ENCODE measurements around the gene MYO18A.
"Not testable (repeated sequence)": the region's sequence is repeated elsewhere in the genome, so short reads cannot be mapped to it uniquely, and the experiment has no call there.

MYO18A gene

GRCh38 chr17:29151567-29151966 lies 28.6 kb downstream of the MYO18A start:
- Mint-ChIP-seq H3K27ac (peak overlapping the region; percentile 80), H3K4me3 (no peak overlapping the region), H3K36me3 (peaks cover 7 to 8% of the 10 kb centered on the region in 2 donors), H3K4me1 (peaks cover 58 to 89% of the 10 kb centered on the region in 2 donors), H3K27me3 (no peaks in the 10 kb centered on the region), H3K9me3 (no peaks in the 10 kb centered on the region)
- no peak for DNase-seq
- ATAC-seq (replicated peaks), result no peak

- H3K4me3 Mint-ChIP-seq, result peak overlapping the region in 1 of 2 donors; percentile 84
- H3K27ac Mint-ChIP-seq, result peak overlapping the region; percentile 98
- DNase-seq (no peak), ATAC-seq (replicated peaks) (peak; percentile 13 to 30)
- H3K9me3 Mint-ChIP-seq, result no peaks in the 10 kb centered on the region
- no peaks in the 10 kb centered on the region for H3K27me3 Mint-ChIP-seq
- peaks cover 58 to 88% of the 10 kb centered on the region in 2 donors for H3K4me1 Mint-ChIP-seq
- peaks cover 8 to 16% of the 10 kb centered on the region in 2 donors for H3K36me3 Mint-ChIP-seq
Observed at GRCh38 chr17:29150161-29150560, 30.0 kb downstream of the MYO18A start.

- peak overlapping the region; percentile 98 for H3K27ac Mint-ChIP-seq
Observed at GRCh38 chr17:29149431-29150064, 30.6 kb downstream of the MYO18A start.

GRCh38 chr17:29148790-29149430 lies 31.3 kb downstream of the MYO18A start:
- Mint-ChIP-seq H3K4me3 (peak overlapping the region; percentile 84 to 86), H3K4me1 (peaks cover 54 to 84% of the 10 kb centered on the region in 2 donors), H3K27me3 (no peaks in the 10 kb centered on the region), H3K9me3 (no peaks in the 10 kb centered on the region), H3K36me3 (peaks cover 6 to 18% of the 10 kb centered on the region in 2 donors), H3K27ac (peak overlapping the region; percentile 98)
- peak; percentile 82 to 85 for ATAC-seq (replicated peaks)
- peak; percentile 93 for DNase-seq

More at GRCh38 chr17:29149431-29150064, 30.6 kb downstream of the MYO18A start:
- Mint-ChIP-seq H3K36me3 (peaks cover 6 to 16% of the 10 kb centered on the region in 2 donors), H3K9me3 (no peaks in the 10 kb centered on the region), H3K4me3 (peak overlapping the region; percentile 84 to 86), H3K27me3 (no peaks in the 10 kb centered on the region), H3K4me1 (peaks cover 54 to 85% of the 10 kb centered on the region in 2 donors)
- ATAC-seq (replicated peaks) (peak; percentile 55 to 65), DNase-seq (peak; percentile 75)

- Mint-ChIP-seq H3K4me3 (peak overlapping the region; percentile 77 to 84), H3K27me3 (no peaks in the 10 kb centered on the region), H3K9me3 (no peaks in the 10 kb centered on the region), H3K4me1 (peaks cover 54 to 84% of the 10 kb centered on the region in 2 donors), H3K36me3 (peaks cover 1 to 22% of the 10 kb centered on the region in 2 donors), H3K27ac (peak overlapping the region; percentile 91)
- DNase-seq (no peak), ATAC-seq (replicated peaks) (no peak)
Observed at GRCh38 chr17:29148257-29148789, 31.9 kb downstream of the MYO18A start.

- Mint-ChIP-seq H3K9me3 (no peaks in the 10 kb centered on the region), H3K27me3 (no peaks in the 10 kb centered on the region), H3K4me3 (peak overlapping the region; percentile 1 to 21), H3K27ac (no peak overlapping the region), H3K4me1 (peaks cover 54 to 83% of the 10 kb centered on the region in 2 donors), H3K36me3 (peaks cover 1 to 22% of the 10 kb centered on the region in 2 donors)
- ATAC-seq (replicated peaks), result no peak
- DNase-seq, result no peak
Observed at GRCh38 chr17:29147682-29148081, 32.5 kb downstream of the MYO18A start.

GRCh38 chr17:29147228-29147627 lies 33.0 kb downstream of the MYO18A start:
- H3K4me1 Mint-ChIP-seq, result peaks cover 57 to 81% of the 10 kb centered on the region in 2 donors
- not testable (repeated sequence) for H3K4me3 Mint-ChIP-seq; DNase-seq; ATAC-seq (replicated peaks); H3K27me3 Mint-ChIP-seq; H3K9me3 Mint-ChIP-seq
- peak overlapping the region; percentile 11 for H3K27ac Mint-ChIP-seq
- peaks cover 1 to 22% of the 10 kb centered on the region in 2 donors for H3K36me3 Mint-ChIP-seq

GRCh38 chr17:29146369-29146972 lies 33.7 kb downstream of the MYO18A start:
- H3K27me3 Mint-ChIP-seq, result no peaks in the 10 kb centered on the region
- H3K4me1 Mint-ChIP-seq, result peaks cover 55 to 76% of the 10 kb centered on the region in 2 donors
- ATAC-seq (replicated peaks), result no peak
- H3K36me3 Mint-ChIP-seq, result peaks cover 1 to 19% of the 10 kb centered on the region in 2 donors
- no peak for DNase-seq
- H3K4me3 Mint-ChIP-seq, result no peak overlapping the region
- H3K27ac Mint-ChIP-seq, result peak overlapping the region; percentile 14
- no peaks in the 10 kb centered on the region for H3K9me3 Mint-ChIP-seq

GRCh38 chr17:29145289-29146073 lies 34.7 kb downstream of the MYO18A start:
- Mint-ChIP-seq H3K9me3 (no peaks in the 10 kb centered on the region), H3K36me3 (peaks cover 1 to 19% of the 10 kb centered on the region in 2 donors), H3K4me1 (peaks cover 58 to 76% of the 10 kb centered on the region in 2 donors), H3K4me3 (peak overlapping the region in 1 of 2 donors; percentile 18), H3K27ac (peak overlapping the region; percentile 77), H3K27me3 (no peaks in the 10 kb centered on the region)
- DNase-seq (peak; percentile 62), ATAC-seq (replicated peaks) (peak; percentile 38 to 42)

GRCh38 chr17:29143894-29144293 lies 36.3 kb downstream of the MYO18A start:
- H3K4me3 Mint-ChIP-seq, result no peak overlapping the region
- no peaks in the 10 kb centered on the region for H3K9me3 Mint-ChIP-seq
- H3K27me3 Mint-ChIP-seq, result no peaks in the 10 kb centered on the region
- ATAC-seq (replicated peaks) (no peak), DNase-seq (no peak)
- H3K36me3 Mint-ChIP-seq, result peaks cover 1 to 19% of the 10 kb centered on the region in 2 donors
- no peak overlapping the region for H3K27ac Mint-ChIP-seq
- peaks cover 53 to 76% of the 10 kb centered on the region in 2 donors for H3K4me1 Mint-ChIP-seq

- ATAC-seq (replicated peaks), result no peak
- peak overlapping the region; percentile 90 for H3K4me3 Mint-ChIP-seq
- peaks cover 59 to 77% of the 10 kb centered on the region in 2 donors for H3K4me1 Mint-ChIP-seq
- no peak for DNase-seq
- H3K9me3 Mint-ChIP-seq, result no peaks in the 10 kb centered on the region
- no peaks in the 10 kb centered on the region for H3K27me3 Mint-ChIP-seq
- peak overlapping the region; percentile 96 for H3K27ac Mint-ChIP-seq
- peaks cover 1 to 17% of the 10 kb centered on the region in 2 donors for H3K36me3 Mint-ChIP-seq
Observed at GRCh38 chr17:29141514-29141876, 38.7 kb downstream of the MYO18A start.

GRCh38 chr17:29140631-29141513 lies 39.3 kb downstream of the MYO18A start:
- ATAC-seq (replicated peaks) (peak; percentile 28 to 32), DNase-seq (no peak)
- H3K4me3 Mint-ChIP-seq, result peak overlapping the region; percentile 90
- H3K27me3 Mint-ChIP-seq, result no peaks in the 10 kb centered on the region
- H3K36me3 Mint-ChIP-seq, result peaks cover 1 to 15% of the 10 kb centered on the region in 2 donors
- peaks cover 56 to 73% of the 10 kb centered on the region in 2 donors for H3K4me1 Mint-ChIP-seq
- no peaks in the 10 kb centered on the region for H3K9me3 Mint-ChIP-seq
- peak overlapping the region; percentile 96 for H3K27ac Mint-ChIP-seq

GRCh38 chr17:29140051-29140621 lies 40.1 kb downstream of the MYO18A start:
- peak; percentile 57 for DNase-seq
- Mint-ChIP-seq H3K36me3 (peaks cover 0 to 13% of the 10 kb centered on the region in 2 donors), H3K4me1 (peaks cover 51 to 72% of the 10 kb centered on the region in 2 donors), H3K4me3 (peak overlapping the region; percentile 90), H3K27ac (peak overlapping the region; percentile 96), H3K9me3 (no peaks in the 10 kb centered on the region), H3K27me3 (no peaks in the 10 kb centered on the region)
- peak; percentile 68 to 73 for ATAC-seq (replicated peaks)

All from stimulated activated naive B cell treated with anti-CD40 and anti-IgM and Interleukin-4, amounts not matched to agents 10 μg/mL and 1 μg/mL and 100 μg/mL, for 72 hours (primary cell).